DND-41 (cell line): ENCODE results near the gene OR1F1.

Experiments
- ATAC-seq: fragments of 200-7000 bp; cut with Tn5 transposase; 3 replicates; pipeline ENCODE4 v1.9.1; 2021; ENCODE audit warnings: low read depth; ENCODE audit not compliant: insufficient read depth
- DNase-seq: peaks from one replicate; pipeline ENCODE4 v3.0.0-alpha.2; 2020
- H2AFZ ChIP-seq: 2 replicates; pipeline ENCODE4 v1.6.0; 2012; ENCODE audit warnings: low read depth, low read length
- H3K27ac ChIP-seq: 2 replicates; pipeline ENCODE4 v1.5.1; 2012; ENCODE audit warnings: low read length, inconsistent platforms
- H3K27me3 ChIP-seq: fragments of 200-600 bp; sonication (generic); 2 replicates; pipeline ENCODE4 v1.6.0; 2012; ENCODE audit warnings: low read length, mild to moderate bottlenecking, inconsistent platforms; ENCODE audit not compliant: insufficient read depth, poor library complexity
- H3K36me3 ChIP-seq: 2 replicates; pipeline ENCODE4 v1.5.1; 2012; ENCODE audit warnings: low read length, inconsistent platforms; ENCODE audit not compliant: insufficient read depth
- H3K4me1 ChIP-seq: 2 replicates; pipeline ENCODE4 v1.5.1; 2012; ENCODE audit warnings: mild to moderate bottlenecking, low read length; ENCODE audit not compliant: insufficient read depth
- H3K4me2 ChIP-seq: 2 replicates; pipeline ENCODE4 v1.6.0; 2012; ENCODE audit warnings: mild to moderate bottlenecking, moderate library complexity, low read length, inconsistent platforms; ENCODE audit not compliant: insufficient read depth
- H3K4me3 ChIP-seq, 2 experiments: fragments of 200-600 bp in 1 of 2; shearing (Covaris generic) in 1 of 2; 2 replicates each; pipeline ENCODE4 v1.5.1; 2012 to 2016; ENCODE audit warnings: inconsistent platforms in 2 of 2, low read length in 2 of 2, mild to moderate bottlenecking in 2 of 2, low read depth in 1 of 2, moderate library complexity in 1 of 2
- H3K79me2 ChIP-seq: 2 replicates; pipeline ENCODE4 v1.6.0; 2012; ENCODE audit warnings: low read length, inconsistent platforms; ENCODE audit not compliant: insufficient read depth
- H3K9ac ChIP-seq: 2 replicates; pipeline ENCODE4 v1.6.0; 2012; ENCODE audit warnings: low read depth, mild to moderate bottlenecking, inconsistent platforms, low read length, moderate library complexity
- H3K9me3 ChIP-seq: 2 replicates; pipeline ENCODE4 v1.5.1; 2012; ENCODE audit warnings: low read length, moderate library complexity, mild to moderate bottlenecking, inconsistent platforms; ENCODE audit not compliant: insufficient read depth, severe bottlenecking
- H4K20me1 ChIP-seq: 2 replicates; pipeline ENCODE4 v1.6.0; 2012; ENCODE audit warnings: low read length; ENCODE audit not compliant: insufficient read depth
- EZH2 ChIP-seq: IDR thresholded peaks from 3 replicates; pipeline ENCODE4 v1.6.1; 2012; ENCODE audit warnings: borderline replicate concordance, low read depth, mild to moderate bottlenecking, moderate library complexity, low read length, inconsistent platforms; ENCODE audit not compliant: severe bottlenecking
- TF ChIP-seq, protein P1 (sequence below): IDR thresholded peaks from 2 replicates; pipeline ENCODE4 v1.5.1; 2012; ENCODE audit warnings: borderline replicate concordance, low read length, moderate library complexity, mild to moderate bottlenecking; ENCODE audit not compliant: poor library complexity, severe bottlenecking; ENCODE audit errors: extremely low read depth

The OR1F1 gene

DNA sequence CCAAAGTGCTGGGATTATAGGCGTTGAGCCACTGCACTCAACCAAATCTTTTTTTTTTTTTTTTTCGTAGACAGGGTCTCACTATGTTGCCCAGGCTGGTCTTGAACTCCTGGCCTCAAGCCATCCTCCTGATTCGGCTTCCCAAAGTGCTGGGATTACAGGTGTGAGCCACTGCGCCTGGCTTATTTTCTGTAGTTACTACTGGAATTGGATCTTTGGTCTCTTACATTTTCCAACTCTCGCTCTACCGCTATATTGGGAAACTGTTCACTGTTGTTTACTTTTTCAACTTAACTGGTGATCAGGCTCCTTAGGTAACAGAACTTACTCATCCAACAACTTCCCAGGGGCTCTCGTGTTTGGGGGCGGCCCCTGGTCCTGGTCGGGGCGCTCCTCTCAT, 32.8 kb downstream of the OR1F1 start:
- H3K27me3 ChIP-seq = no peaks in the 10 kb centered on the region
- no peak overlapping the region for H2AFZ ChIP-seq
- no peak overlapping the region for H3K4me3 ChIP-seq
- ATAC-seq (no peak), DNase-seq (no peak)
- TF ChIP-seq EZH2 = no peak
- TF ChIP-seq, protein P1, sequence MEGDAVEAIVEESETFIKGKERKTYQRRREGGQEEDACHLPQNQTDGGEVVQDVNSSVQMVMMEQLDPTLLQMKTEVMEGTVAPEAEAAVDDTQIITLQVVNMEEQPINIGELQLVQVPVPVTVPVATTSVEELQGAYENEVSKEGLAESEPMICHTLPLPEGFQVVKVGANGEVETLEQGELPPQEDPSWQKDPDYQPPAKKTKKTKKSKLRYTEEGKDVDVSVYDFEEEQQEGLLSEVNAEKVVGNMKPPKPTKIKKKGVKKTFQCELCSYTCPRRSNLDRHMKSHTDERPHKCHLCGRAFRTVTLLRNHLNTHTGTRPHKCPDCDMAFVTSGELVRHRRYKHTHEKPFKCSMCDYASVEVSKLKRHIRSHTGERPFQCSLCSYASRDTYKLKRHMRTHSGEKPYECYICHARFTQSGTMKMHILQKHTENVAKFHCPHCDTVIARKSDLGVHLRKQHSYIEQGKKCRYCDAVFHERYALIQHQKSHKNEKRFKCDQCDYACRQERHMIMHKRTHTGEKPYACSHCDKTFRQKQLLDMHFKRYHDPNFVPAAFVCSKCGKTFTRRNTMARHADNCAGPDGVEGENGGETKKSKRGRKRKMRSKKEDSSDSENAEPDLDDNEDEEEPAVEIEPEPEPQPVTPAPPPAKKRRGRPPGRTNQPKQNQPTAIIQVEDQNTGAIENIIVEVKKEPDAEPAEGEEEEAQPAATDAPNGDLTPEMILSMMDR = no peak
- H3K36me3 ChIP-seq = peaks cover 34% of the 10 kb centered on the region
- H3K9me3 ChIP-seq = peaks cover 33% of the 10 kb centered on the region
- no peaks in the 10 kb centered on the region for H4K20me1 ChIP-seq
- H3K4me1 ChIP-seq = peaks cover 12% of the 10 kb centered on the region
- no peak overlapping the region for H3K4me2 ChIP-seq
- H3K9ac ChIP-seq = no peak overlapping the region
- H3K27ac ChIP-seq = no peak overlapping the region
- no peaks in the 10 kb centered on the region for H3K79me2 ChIP-seq

DNA sequence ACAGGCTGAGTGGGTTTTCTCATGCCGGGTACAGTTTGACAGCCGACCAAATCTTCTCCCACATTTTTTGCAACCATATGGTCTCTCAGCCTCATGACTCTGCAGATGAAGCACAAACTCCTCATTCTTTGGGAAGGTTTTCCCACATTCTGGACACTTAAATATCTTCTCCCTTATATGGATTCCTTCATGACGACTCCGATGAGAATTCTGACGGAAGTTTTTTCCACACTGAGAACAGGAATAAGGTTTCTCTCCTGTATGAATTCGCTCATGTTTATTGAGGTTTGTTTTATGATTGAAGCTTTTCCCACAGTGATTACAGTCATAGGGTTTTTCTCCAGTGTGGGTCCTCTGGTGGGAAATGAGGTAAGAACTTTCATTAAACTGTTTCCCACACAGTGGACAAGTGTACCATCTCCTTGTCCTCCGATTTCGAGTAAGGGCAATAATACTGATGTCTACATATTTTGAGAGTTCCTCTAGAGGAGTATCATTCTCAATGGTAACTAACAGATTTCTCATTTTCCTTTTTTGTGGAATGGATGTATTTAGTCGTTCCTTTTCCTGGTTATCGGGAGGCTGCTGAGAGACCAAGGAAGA, 36.0 kb downstream of the OR1F1 start:
- peaks cover 65% of the 10 kb centered on the region for H3K36me3 ChIP-seq
- H3K9ac ChIP-seq = no peak overlapping the region
- no peaks in the 10 kb centered on the region for H3K4me1 ChIP-seq
- no peak for ATAC-seq
- H3K27me3 ChIP-seq = no peaks in the 10 kb centered on the region
- H3K4me2 ChIP-seq = no peak overlapping the region
- H3K79me2 ChIP-seq = no peaks in the 10 kb centered on the region
- TF ChIP-seq, protein P1 = no peak
- no peak for TF ChIP-seq EZH2
- H4K20me1 ChIP-seq = no peaks in the 10 kb centered on the region
- H3K9me3 ChIP-seq = peaks cover 55% of the 10 kb centered on the region
- DNase-seq = no peak
- H2AFZ ChIP-seq = no peak overlapping the region
- no peak overlapping the region for H3K27ac ChIP-seq
- no peak overlapping the region for H3K4me3 ChIP-seq

DNA sequence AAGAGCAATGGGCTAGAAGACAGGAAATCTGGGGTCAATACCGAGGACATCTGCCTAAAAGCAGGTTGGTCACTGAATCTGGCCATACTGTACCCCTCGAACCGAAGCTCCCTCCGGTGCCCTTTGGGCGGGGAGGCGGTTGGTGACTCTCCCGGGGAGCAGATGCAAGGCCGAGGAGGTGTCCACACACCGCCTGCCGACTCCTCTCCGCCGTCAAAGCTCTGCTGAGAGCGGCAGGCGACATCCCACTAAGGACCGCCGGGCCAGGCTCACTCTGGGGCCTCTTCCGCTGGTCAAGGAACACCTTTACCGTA, 46.5 kb downstream of the OR1F1 start:
- ATAC-seq = no peak
- peak overlapping the region; percentile 91 for H3K27ac ChIP-seq

More for the DNA sequence above, 46.5 kb downstream of the OR1F1 start:
- no peak for DNase-seq
- peaks cover 9% of the 10 kb centered on the region; the same call in 1 of the 2 replicates for H4K20me1 ChIP-seq
- H3K9me3 ChIP-seq = no peaks in the 10 kb centered on the region
- peaks cover 25% of the 10 kb centered on the region for H3K4me1 ChIP-seq
- H3K79me2 ChIP-seq = peaks cover 35% of the 10 kb centered on the region
- H3K9ac ChIP-seq = peak overlapping the region; percentile 85
- peak overlapping the region; percentile 73 to 83 for H3K4me3 ChIP-seq
- no peak for TF ChIP-seq EZH2
- TF ChIP-seq, protein P1 = no peak
- peak overlapping the region; percentile 91 for H3K4me2 ChIP-seq
- H3K27me3 ChIP-seq = no peaks in the 10 kb centered on the region
- peak overlapping the region; percentile 91 for H2AFZ ChIP-seq
- peaks cover 51% of the 10 kb centered on the region for H3K36me3 ChIP-seq
